Measurements from ENCODE around the gene AHNAK2. TPM values are rescaled to one million over a fixed set of nuclear protein-coding genes. Genes with fewer than 3 reads are reported as not detected.
"Not testable (repeated sequence)": the region's sequence is repeated elsewhere in the genome, so short reads cannot be mapped to it uniquely, and the experiment has no call there.

Gene AHNAK2
- total RNA-seq, 1 donor from 2014 or later, result 2.5 TPM

DNA sequence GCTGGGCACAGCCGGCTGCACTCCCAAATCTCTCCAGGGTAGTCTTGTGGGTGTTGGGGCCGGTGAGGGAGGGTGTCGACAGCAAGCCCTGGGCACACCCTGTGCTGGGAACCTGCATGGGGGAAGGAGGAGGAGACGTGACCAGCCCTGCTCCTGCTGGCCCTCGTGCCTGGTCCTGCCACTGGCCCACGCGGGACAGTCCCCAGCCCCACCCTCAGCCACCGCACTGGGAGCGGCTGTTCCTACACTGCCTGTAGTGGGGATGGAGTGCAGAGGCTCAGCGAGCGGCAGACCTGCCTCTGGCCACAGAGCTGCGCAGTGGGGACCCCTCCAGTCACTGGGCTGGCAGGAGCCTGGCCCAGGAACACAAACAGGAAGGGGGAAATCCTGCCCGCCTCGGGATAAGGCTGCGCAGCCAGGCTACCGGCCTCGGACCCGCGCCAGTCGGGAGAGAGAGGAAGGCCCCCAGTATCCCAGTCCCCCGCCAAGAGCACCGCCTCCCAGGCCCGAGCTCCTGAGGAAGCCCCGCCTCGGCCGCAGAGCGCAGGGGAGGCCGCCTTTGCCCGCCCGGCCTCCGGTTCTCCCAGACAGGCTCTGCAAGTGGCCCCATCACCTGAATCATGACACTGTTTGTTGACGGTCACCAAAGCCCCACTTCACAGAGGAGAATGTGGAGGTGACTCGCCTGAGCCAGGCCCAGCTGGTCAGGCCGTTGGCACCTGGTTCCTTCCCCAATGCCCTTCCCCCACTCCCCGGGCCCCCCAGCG is 10.6 kb downstream of the AHNAK2 start:
- DNase-seq (ENCODE audit: missing footprints) (peak; percentile 70), ATAC-seq (peak; percentile 51)
- intact Hi-C loops (cut with DNase I), result loop anchor here (2.0 kb wide), 1 partner anchor 35 kb away; no protein-coding TSS in a partner anchor

- intact Hi-C loops (cut with DNase I), result loop anchor here (2.0 kb wide), 1 partner anchor 34 kb away; no protein-coding TSS in a partner anchor
- DNase-seq (ENCODE audit: missing footprints) (peak; percentile 37), ATAC-seq (no peak)
Measured at GRCh38 chr14:104966981-104967385, 11.2 kb downstream of the AHNAK2 start.

DNA sequence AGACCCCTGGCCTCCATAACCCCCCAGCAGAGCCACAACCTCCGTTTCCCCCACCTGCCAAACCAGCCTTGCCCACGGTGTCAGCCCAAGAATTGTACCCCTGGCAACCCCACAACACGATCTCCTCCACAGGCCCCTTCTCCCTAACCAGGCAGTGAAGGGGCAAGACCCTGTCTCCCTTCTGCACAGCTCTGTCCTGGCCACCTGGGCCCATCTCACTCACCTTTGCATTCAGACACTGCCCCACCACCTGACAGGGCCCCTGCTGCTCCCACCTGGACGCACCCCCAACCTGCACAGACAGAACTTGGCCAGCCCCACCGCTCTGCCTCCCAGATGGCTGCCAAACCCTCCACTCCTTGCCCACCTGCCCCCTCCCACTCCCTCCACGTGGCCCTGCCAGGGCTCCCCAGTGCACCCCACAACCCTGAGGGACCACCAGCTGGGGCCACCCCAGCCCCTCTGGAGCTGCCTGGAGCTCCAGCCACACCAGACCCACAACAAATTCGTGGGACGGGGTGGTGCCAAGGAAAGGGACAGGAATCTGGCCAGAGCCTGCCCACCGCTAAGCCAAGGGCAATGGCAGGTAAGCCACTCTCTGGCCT is 11.8 kb downstream of the AHNAK2 start:
- DNase-seq (ENCODE audit: missing footprints), result peak; percentile 16
- intact Hi-C loops (cut with DNase I), result loop anchor here (2.0 kb wide), 1 partner anchor 34 kb away; no protein-coding TSS in a partner anchor
- no peak for ATAC-seq

DNA sequence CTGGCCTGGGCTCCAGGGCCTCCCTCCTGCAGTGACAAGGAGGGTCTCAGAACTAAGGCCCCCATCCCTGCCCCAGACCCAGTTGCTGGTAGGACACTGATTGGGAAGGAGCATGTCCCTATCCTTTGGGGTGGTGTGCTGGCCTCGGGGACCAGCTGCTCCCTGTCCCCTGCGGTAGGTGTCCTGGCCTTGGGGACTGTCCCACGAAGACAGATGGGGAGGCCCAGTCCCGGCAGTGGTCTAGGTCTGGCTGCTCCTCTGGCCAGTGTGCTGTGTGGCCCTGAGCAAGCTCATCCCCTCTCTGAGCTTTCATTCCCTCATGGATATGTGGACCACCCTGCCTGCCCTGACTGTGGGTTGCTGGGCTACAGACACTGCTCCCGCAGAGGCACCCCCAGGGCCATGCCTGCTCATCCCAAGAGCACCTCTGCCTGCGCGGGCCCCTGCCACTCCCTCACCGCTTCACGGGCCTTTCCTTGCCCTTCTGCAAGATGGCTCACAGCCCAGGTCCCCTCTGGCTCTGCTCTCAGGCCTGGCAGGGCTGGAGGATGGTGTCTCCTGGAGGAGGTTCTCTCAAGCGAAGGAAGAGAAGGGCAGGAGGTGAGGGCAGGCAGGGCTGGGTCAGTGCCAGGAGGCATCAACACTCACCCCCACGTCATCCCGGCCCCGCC is 12.5 kb downstream of the AHNAK2 start:
- intact Hi-C loops (cut with DNase I), result loop anchor here (2.0 kb wide), 1 partner anchor 33 kb away; no protein-coding TSS in a partner anchor
- ATAC-seq, result no peak
- peak; percentile 69 for DNase-seq (ENCODE audit: missing footprints)

GRCh38 chr14:104964546-104964945 is 13.6 kb downstream of the AHNAK2 start:
- intact Hi-C loops (cut with DNase I), result no loop called here
- DNase-seq (ENCODE audit: missing footprints), result peak; percentile 2
- ATAC-seq, result no peak

- intact Hi-C loops (cut with DNase I), result no loop called here
- ATAC-seq, result no peak
Measured at GRCh38 chr14:104957146-104958113, 20.7 kb downstream of the AHNAK2 start.

DNA sequence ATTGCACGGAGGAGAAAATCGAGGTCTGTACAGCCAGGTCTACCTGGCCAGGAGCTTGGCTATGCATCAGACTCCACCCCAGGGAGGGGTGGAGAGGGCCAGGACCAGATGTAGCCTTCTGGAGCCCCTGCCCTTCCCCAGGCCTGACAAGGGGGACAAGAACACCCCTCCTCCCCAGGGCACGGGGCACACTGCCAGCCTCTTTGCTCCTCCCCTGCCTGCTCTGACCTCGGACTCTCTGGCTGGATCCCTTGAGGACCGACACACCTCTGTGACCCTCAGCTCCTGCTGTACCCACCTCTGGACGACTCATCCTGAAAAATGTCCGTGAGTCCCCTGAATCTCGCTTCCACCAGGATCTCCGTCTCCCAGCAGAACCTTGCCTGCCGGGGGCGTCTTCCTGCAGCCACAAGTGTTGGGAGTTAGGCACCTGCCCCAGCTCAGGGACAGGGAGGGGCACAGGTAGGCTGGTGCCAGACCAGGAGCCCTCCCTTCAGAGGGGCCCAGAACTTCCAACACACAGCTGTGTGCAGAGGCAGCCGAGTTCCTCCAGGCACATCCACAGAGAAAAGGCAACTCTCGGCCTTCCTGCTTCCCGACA is 21.8 kb downstream of the AHNAK2 start:
- ATAC-seq, result no peak
- intact Hi-C loops (cut with DNase I), result no loop called here

More at GRCh38 chr14:104957146-104958113, 20.7 kb downstream of the AHNAK2 start:
- DNase-seq (ENCODE audit: missing footprints), result no peak

GRCh38 chr14:104955396-104955770 is 22.8 kb downstream of the AHNAK2 start:
- intact Hi-C loops (cut with DNase I), result no loop called here
- DNase-seq (ENCODE audit: missing footprints) (no peak), ATAC-seq (no peak)

More for the DNA sequence above, 21.8 kb downstream of the AHNAK2 start:
- DNase-seq (ENCODE audit: missing footprints), result no peak

DNA sequence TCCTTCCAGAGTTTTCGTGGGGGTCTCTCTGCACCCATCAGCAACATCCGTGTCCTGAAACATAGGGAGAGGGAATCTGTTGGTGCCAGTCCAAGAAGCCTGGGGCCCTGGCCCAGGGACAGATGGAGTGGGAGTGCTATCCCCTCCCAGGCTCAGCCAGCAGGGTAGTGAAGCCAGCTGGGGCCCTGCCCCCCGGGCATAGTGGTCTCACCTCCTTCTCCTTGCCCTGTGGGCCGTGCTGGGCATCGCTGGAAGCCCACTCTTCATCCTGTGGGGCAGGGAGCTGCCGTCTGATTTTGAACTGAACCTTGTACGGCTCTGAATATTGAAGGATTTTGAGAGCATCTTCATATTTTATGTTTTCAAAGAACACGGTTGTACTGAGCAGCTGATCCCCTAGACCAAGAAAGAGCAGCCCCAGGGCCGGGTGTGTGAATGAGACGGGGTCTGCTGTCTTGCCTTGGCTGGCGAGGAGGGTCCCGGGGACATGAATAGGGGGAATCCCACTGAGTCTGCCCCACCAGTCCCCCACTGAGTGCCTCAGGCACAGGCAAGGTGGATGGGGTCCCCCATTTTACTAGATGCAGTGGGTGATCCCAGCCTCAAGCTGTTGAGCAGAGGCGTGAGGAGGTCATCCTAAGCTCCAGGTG is 23.3 kb downstream of the AHNAK2 start:
- ATAC-seq, result no peak
- no peak for DNase-seq (ENCODE audit: missing footprints)
- intact Hi-C loops (cut with DNase I), result no loop called here

- no peak for ATAC-seq
- DNase-seq (ENCODE audit: missing footprints), result no peak
- intact Hi-C loops (cut with DNase I), result no loop called here
Measured at GRCh38 chr14:104953896-104954656, 24.1 kb downstream of the AHNAK2 start.

- no peak for DNase-seq (ENCODE audit: missing footprints)
- intact Hi-C loops (cut with DNase I), result no loop called here
- ATAC-seq, result no peak
Measured at GRCh38 chr14:104953097-104953496, 25.1 kb downstream of the AHNAK2 start.

DNA sequence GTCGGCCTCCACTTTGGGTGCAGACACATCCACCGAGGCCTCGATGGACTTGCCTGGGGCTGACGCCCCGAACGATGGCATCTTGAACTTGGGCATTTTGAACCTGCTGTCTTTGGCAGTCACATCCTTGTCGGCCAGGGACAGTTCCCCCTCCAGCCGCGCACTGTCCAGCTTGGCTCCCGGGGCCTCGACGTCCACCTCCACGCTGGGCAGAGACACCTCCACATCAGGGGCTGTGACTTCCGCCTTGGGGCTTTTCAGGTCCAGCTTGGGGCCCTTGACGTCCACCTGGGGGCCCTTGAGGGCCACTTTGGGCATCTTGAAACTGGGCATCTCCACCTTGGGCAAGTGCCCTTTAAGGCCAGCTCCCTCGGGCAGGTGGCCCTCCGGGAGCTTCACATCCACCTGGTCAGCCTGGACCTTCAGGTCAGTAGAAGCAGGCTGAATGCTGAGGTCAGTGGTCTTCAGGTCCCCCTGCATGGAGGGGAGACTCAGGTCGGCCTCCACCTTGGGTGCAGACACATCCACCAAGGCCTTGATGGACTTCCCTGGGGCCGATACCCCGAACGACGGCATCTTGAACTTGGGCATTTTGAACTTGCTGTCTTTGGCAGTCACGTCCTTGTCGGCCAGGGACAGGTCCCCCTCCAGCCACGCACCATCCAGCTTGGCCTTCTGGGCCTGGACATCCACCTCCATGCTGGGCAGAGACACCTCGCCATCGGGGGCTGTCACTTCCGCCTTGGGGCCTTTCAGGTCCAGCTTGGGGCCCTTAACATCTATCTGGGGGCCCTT is 26.1 kb downstream of the AHNAK2 start:
- intact Hi-C loops (cut with DNase I); DNase-seq (ENCODE audit: missing footprints); ATAC-seq: not testable (repeated sequence)

DNA sequence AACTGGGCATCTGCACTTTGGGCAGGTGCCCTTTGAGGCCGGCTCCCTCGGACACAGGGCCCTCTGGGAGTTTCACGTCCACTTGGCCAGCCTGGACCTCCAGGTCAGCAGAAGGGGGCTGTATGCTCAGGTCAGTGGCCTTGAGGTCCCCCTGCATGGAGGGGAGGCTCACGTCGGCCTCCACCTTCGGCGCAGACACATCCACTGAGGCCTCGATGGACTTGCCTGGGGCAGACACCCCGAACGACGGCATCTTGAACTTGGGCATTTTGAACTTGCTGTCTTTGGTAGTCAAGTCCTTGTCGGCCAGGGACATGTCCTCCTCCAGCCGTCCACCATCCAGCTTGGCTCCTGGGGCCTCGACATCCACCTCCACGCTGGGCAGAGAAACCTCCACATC is 27.5 kb downstream of the AHNAK2 start:
- DNase-seq (ENCODE audit: missing footprints); intact Hi-C loops (cut with DNase I); ATAC-seq: not testable (repeated sequence)

GRCh38 chr14:104950021-104950420 is 28.2 kb downstream of the AHNAK2 start:
- ATAC-seq (no peak), DNase-seq (ENCODE audit: missing footprints) (no peak)
- intact Hi-C loops (cut with DNase I), result no loop called here

DNA sequence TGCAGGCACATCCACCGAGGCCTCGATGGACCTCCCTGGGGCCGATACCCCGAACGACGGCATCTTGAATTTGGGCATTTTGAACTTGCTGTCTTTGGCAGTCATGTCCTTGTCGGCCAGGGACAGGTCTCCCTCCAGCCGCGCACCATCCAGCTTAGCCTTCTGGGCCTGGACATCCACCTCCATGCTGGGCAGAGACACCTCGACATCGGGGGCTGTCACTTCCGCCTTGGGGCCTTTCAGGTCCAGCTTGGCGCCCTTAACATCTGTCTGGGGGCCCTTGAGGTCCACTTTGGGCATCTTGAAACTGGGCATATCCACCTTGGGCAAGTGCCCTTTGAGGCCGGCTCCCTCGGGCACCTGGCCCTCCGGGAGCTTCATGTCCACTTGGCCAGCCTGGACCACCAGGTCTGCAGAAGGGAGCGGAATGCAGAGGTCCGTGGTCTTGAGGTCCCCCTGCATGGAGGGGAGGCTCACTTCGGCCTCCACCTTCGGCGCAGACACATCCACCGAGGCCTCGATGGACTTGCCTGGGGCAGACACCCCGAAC is 28.7 kb downstream of the AHNAK2 start:
- intact Hi-C loops (cut with DNase I); DNase-seq (ENCODE audit: missing footprints); ATAC-seq: not testable (repeated sequence)

GRCh38 chr14:104948736-104949031 is 29.5 kb downstream of the AHNAK2 start:
- intact Hi-C loops (cut with DNase I), result no loop called here
- ATAC-seq, result no peak
- no peak for DNase-seq (ENCODE audit: missing footprints)

Measured in Right ventricle myocardium inferior (tissue), 1 donor.